Right lobe of liver (tissue), 6 donors: ENCODE measurements around the gene HOXA10. TPM values are rescaled to one million over a fixed set of nuclear protein-coding genes. Genes with fewer than 3 reads are reported as not detected.

Source experiments
- ATAC-seq, 4 donors: fragments of 200-7000 bp; cut with Tn5 transposase; one replicate each; pipeline ENCODE4 v1.9.1; 2020; ENCODE audit warnings: mild to moderate bottlenecking in 4 of 4, moderate library complexity in 4 of 4
- DNase-seq, 3 donors: peaks; one replicate each; pipeline ENCODE4 v3.0.0-alpha.2; 2020
- H3K27ac ChIP-seq, 3 donors: fragments of 200-600 bp; one replicate each; pipeline ENCODE4 v1.8.0; 2022
- H3K27me3 ChIP-seq, 2 donors: fragments of 200-600 bp; one replicate each; pipeline ENCODE4 v1.8.0; 2022
- H3K36me3 ChIP-seq, 4 donors: fragments of 200-600 bp; sonication (generic) in 1 of 4; one replicate each; pipeline versions ENCODE4 v1.5.1 to v1.8.0; 2017 to 2022; ENCODE audit warnings: control low read depth in 1 of 4
- H3K4me1 ChIP-seq, 4 donors: fragments of 200-600 bp; sonication (generic) in 1 of 4; one replicate each; pipeline versions ENCODE4 v1.5.1 to v1.8.0; 2017 to 2022; ENCODE audit warnings: control low read depth in 1 of 4
- H3K4me3 ChIP-seq, 3 donors: fragments of 200-600 bp; one replicate each; pipeline ENCODE4 v1.8.0; 2022
- H3K9me3 ChIP-seq, 4 donors: fragments of 200-600 bp; sonication (generic) in 1 of 4; one replicate each; pipeline versions ENCODE4 v1.5.1 to v1.8.0; 2017 to 2022; ENCODE audit warnings: control low read depth in 1 of 4
- CTCF ChIP-seq, 4 donors: fragments of 200-600 bp in 3 of 4; fragments of 450-650 bp in 1 of 4; IDR thresholded peaks; one replicate each; pipeline versions ENCODE4 v1.5.1 to v1.8.0; 2016 to 2022; ENCODE audit warnings: antibody characterized with exemption in 4 of 4, mild to moderate bottlenecking in 2 of 4
- POLR2A ChIP-seq: fragments of 450-650 bp; IDR thresholded peaks from one replicate; pipeline ENCODE4 v1.6.1; 2017; ENCODE audit warnings: antibody characterized with exemption, mild to moderate bottlenecking
- WGBS: methylation state at CpG from one replicate; pipeline ENCODE4 v1.1.6; 2018; ENCODE audit warnings: low coverage, low lambda C conversion rate; ENCODE audit not compliant: insufficient coverage; ENCODE audit errors: missing lambda C conversion rate; 5-methylcytosine and 5-hydroxymethylcytosine counted together
- intact Hi-C, 2 donors: fragments of 100-400 bp; cut with DNase I; formaldehyde crosslinking; loops; one replicate each; pipeline versions ENCODE4 v1.11.2 to v1.14.1; 2022
- microRNA counts: library from miRNA; unstranded; fragments of <30 nt; microRNA quantifications from one replicate; lab custom pipeline; 2016
- microRNA-seq, 2 donors: library from miRNA; unstranded; fragments of <30 nt; microRNA quantifications; one replicate each; pipeline ENCODE4, GENCODE V29; 2019 to 2020
- small RNA-seq, 2 experiments: library from RNA; depleted of rRNA; stranded (forward); fragments of <200 nt; gene quantifications; one replicate each; pipeline ENCODE3, GENCODE V24; 2016
- total RNA-seq, 6 experiments: library from RNA; depleted of rRNA in 2 of 6; stranded (reverse); fragments of >200 nt in 2 of 6; fragmentation: NEBNext Ultra II Directional in 3 of 6; extraction: Animal tissue kit (Norgen Biotek cat#: 25700) in 3 of 6; gene quantifications; one replicate each; pipeline versions ENCODE4 v1.1.0 to v1.2.4, GENCODE V29; 2016 to 2023
- donor health status: DM: no; HTN: yes; CAD: no.
- donor health status: DM: no; HTN: no; CAD: no.
- donor health status: DM: no; HTN: no; CAD: no.
- donor health status: DM: no; HTN: yes; CAD: no.
- donor health status: DM: no; HTN: yes; CAD: no.

HOXA10 gene
- total RNA-seq, 6 experiments from 2014 or later, result not detected

- no peaks in the 10 kb centered on the region for H3K36me3 ChIP-seq
- ATAC-seq (no peak), DNase-seq (peak in 1 of 3 donors; percentile 42)
- H3K4me1 ChIP-seq, result peaks cover 0 to 18% (median 3%) of the 10 kb centered on the region in 4 donors
- H3K4me3 ChIP-seq, result no peak overlapping the region
- intact Hi-C loops, result no loop called here
- 47% methylated on average over 17 of the region's 26 CpGs for WGBS
- TF ChIP-seq POLR2A (no peak), CTCF (IDR thresholded peaks at IDR 0.05) (no peak)
- H3K27ac ChIP-seq, result no peak overlapping the region
- no peaks in the 10 kb centered on the region for H3K9me3 ChIP-seq
- H3K27me3 ChIP-seq, result peaks cover 0 to 14% of the 10 kb centered on the region in 2 donors
These were observed 50.6 kb downstream of the HOXA10 start for GRCh38 chr7:27123477-27124053.

- no peak overlapping the region for H3K27ac ChIP-seq
- H3K27me3 ChIP-seq, result peaks cover 0 to 16% of the 10 kb centered on the region in 2 donors
- TF ChIP-seq CTCF (IDR thresholded peaks at IDR 0.05) (no peak), POLR2A (no peak)
- no peaks in the 10 kb centered on the region for H3K36me3 ChIP-seq
- no peak overlapping the region for H3K4me3 ChIP-seq
- ATAC-seq, result no peak
- H3K9me3 ChIP-seq, result no peaks in the 10 kb centered on the region
- DNase-seq, result no peak
- intact Hi-C loops, result no loop called here
- peaks cover 0 to 18% (median 3%) of the 10 kb centered on the region in 4 donors for H3K4me1 ChIP-seq
- WGBS, result 27% methylated on average over 2 of the region's 14 CpGs
These were observed 51.1 kb downstream of the HOXA10 start for GRCh38 chr7:27123007-27123476.

DNA sequence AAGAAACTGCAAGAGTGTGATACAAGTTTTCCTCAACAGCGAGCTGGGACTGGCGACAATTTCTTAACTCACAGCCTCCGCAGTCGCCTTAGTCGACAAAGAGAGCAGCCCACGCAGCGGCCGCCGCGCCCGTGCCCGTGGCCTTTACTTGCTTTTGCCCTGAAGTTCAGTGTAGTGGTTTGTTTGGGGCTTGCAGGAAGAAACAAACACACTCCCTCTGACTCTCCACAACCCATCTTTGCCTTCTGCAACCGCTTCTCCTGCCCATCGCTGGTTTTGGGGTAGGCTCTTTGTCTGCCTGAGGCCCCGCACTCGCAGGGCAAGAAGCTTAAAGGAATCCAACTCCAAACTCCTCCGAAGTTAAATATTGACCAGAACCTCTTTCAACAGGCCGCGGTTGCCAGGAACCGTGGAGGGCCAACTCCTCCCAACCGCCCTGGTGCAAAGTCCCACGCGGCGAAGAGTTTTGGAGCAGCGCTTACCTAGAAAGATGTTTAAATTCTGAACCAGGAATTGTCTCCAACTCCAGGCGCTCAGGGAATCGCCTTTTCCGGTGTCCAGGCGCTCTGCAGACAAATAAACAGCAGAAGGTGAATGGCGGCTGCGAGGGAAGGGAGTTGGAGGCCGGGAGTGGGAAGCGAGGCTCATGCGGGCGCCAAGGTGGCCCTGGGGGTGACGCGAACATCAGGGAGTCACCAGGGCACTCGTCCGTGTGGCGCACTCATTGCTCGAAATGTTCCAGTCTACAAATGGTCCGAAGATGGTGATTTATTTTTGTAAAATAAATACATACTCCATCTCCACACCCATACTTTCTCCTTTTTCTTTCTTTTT lies 51.8 kb downstream of the HOXA10 start:
- ATAC-seq (peak; percentile 48 to 83 (median 58)), DNase-seq (peak in 2 of 3 donors; percentile 42 to 73)
- Histone ChIP-seq H3K27ac (peak overlapping the region in 1 of 3 donors; percentile 32), H3K9me3 (no peaks in the 10 kb centered on the region), H3K27me3 (peaks cover 0 to 17% of the 10 kb centered on the region in 2 donors), H3K4me1 (peaks cover 0 to 18% (median 3%) of the 10 kb centered on the region in 4 donors), H3K36me3 (no peaks in the 10 kb centered on the region), H3K4me3 (no peak overlapping the region)
- no peak for TF ChIP-seq POLR2A
- TF ChIP-seq CTCF (IDR thresholded peaks at IDR 0.05), result no peak
- intact Hi-C loops, result no loop called here
- WGBS, result 20% methylated on average over 33 of the region's 42 CpGs

GRCh38 chr7:27121684-27122076 lies 52.4 kb downstream of the HOXA10 start:
- DNase-seq, result no peak
- H3K27me3 ChIP-seq, result peaks cover 0 to 17% of the 10 kb centered on the region in 2 donors
- intact Hi-C loops, result no loop called here
- H3K4me3 ChIP-seq, result no peak overlapping the region
- ATAC-seq, result no peak
- H3K4me1 ChIP-seq, result peaks cover 0 to 18% (median 3%) of the 10 kb centered on the region in 4 donors
- H3K36me3 ChIP-seq, result no peaks in the 10 kb centered on the region
- TF ChIP-seq CTCF (IDR thresholded peaks at IDR 0.05) (no peak), POLR2A (no peak)
- H3K9me3 ChIP-seq, result no peaks in the 10 kb centered on the region
- no peak overlapping the region for H3K27ac ChIP-seq
- 42% methylated on average over 6 of the region's 7 CpGs for WGBS

MicroRNA genes within 50 kb of the gene (microRNA counts, 767-probe panel; counts per million panel counts)
- microRNA hsa-miR-196b-5p (lab: Ali Mortazavi, UCI), result 237 counts per million

Small RNA genes within 50 kb of the gene (microRNA-seq; reads per million reads assigned to microRNA genes)
- gene MIR196B, result 27.2 to 49.6 reads per million in 2 donors

Small RNA genes within 50 kb of the gene (small RNA-seq; reads per million reads assigned to genes)
- gene AC004080.5 (0 reads per million in 2 experiments), gene RF02140 (0 reads per million in 2 experiments), gene RF02141 (0 reads per million in 2 experiments)

Other genes with a start within 250 kb of the HOXA10 start
- under 1 TPM in 5 of 6 experiments, not detected in 1; 0.09 to 0.31 (median 0.17) TPM for gene HOXA1, start 78.3 kb downstream of the HOXA10 start, total RNA-seq
- under 1 TPM in 3 of 6 experiments, not detected in 3; 0.16 to 0.19 (median 0.17) TPM for gene HOXA2, start 71.6 kb downstream of the HOXA10 start, total RNA-seq
- gene HOXA4, start 43.6 kb downstream of the HOXA10 start, total RNA-seq, result 1 to 10 TPM in 1 of 6 experiments, under 1 TPM in 4, not detected in 1; 0.55 to 1.6 (median 0.75) TPM
- 1 to 10 TPM in 2 of 6 experiments, under 1 TPM in 4; 0.18 to 1.5 (median 0.65) TPM for gene HOXA5, start 30.6 kb downstream of the HOXA10 start, total RNA-seq
- not detected for gene HOXA6, start 26.5 kb downstream of the HOXA10 start, total RNA-seq
- gene HOXA3, start 21.7 kb downstream of the HOXA10 start, total RNA-seq, result under 1 TPM in 4 of 6 experiments, not detected in 2; 0.17 to 0.26 (median 0.25) TPM
- not detected for gene HOXA7, start 17.6 kb downstream of the HOXA10 start, total RNA-seq
- under 1 TPM in 1 of 6 experiments, not detected in 5; 0.09 TPM for gene HOXA9, start 8.8 kb downstream of the HOXA10 start, total RNA-seq
- gene HOXA11, start 10.9 kb upstream of the HOXA10 start, total RNA-seq, result not detected
- not detected for gene HOXA13, start 25.8 kb upstream of the HOXA10 start, total RNA-seq
- gene EVX1, start 68.5 kb upstream of the HOXA10 start, total RNA-seq, result not detected